Inflammatory macrophage (primary cell): ENCODE results near the gene UGT2A2.
"Not testable (repeated sequence)": the region's sequence is repeated elsewhere in the genome, so short reads cannot be mapped to it uniquely, and the experiment has no call there.

Source experiments
- DNase-seq, 2 donors: peaks; one replicate each; pipeline ENCODE4 v3.0.0-alpha.2; 2020 to 2022
- total RNA-seq, 18 experiments: gene quantifications; one replicate each; lab custom pipeline; 2026; ENCODE audit warnings: mixed read lengths in 6 of 18, inconsistent platforms in 2 of 18; lab: John Stamatoyannopoulos, UW

The UGT2A2 gene
- total RNA-seq, result 0 reads per million in 18 experiments

- no peak for DNase-seq
Measured at GRCh38 chr4:69639542-69639941, at the start of gene UGT2A2. TSS of gene UGT2A2 (minus strand) at chr4:69639642. CDS start at chr4:69639640, 2 bp downstream.

- DNase-seq, result no peak
Measured at GRCh38 chr4:69684804-69685203, 45.4 kb upstream of the UGT2A2 start.

- DNase-seq, result no peak
Measured at GRCh38 chr4:69668680-69669079, 29.2 kb upstream of the UGT2A2 start.

- not testable (repeated sequence) for DNase-seq
Measured at GRCh38 chr4:69664009-69664408, 24.6 kb upstream of the UGT2A2 start.

GRCh38 chr4:69661130-69661803 lies 21.8 kb upstream of the UGT2A2 start:
- DNase-seq, result not testable (repeated sequence)

- no peak for DNase-seq
Measured at GRCh38 chr4:69658133-69658532, 18.7 kb upstream of the UGT2A2 start.

GRCh38 chr4:69656653-69657158 lies 17.3 kb upstream of the UGT2A2 start:
- DNase-seq, result no peak

GRCh38 chr4:69653147-69653546 lies 13.7 kb upstream of the UGT2A2 start, which contains the start of gene UGT2A1:
TSS of gene UGT2A1 (minus strand) at chr4:69653247. CDS start at chr4:69647644, 5,603 bp downstream.
- DNase-seq, result no peak

GRCh38 chr4:69650872-69651271 lies 11.4 kb upstream of the UGT2A2 start:
- no peak for DNase-seq

GRCh38 chr4:69649629-69650028 lies 10.2 kb upstream of the UGT2A2 start:
- no peak for DNase-seq

- no peak for DNase-seq
Measured at GRCh38 chr4:69649207-69649606, 9.8 kb upstream of the UGT2A2 start.

- no peak for DNase-seq
Measured at GRCh38 chr4:69642961-69643360, 3.5 kb upstream of the UGT2A2 start.

- no peak for DNase-seq
Measured at GRCh38 chr4:69640289-69640688, 847 bp upstream of the UGT2A2 start.

- no peak for DNase-seq
Measured at GRCh38 chr4:69617083-69617694, 22.3 kb downstream of the UGT2A2 start.

- DNase-seq, result no peak
Measured at GRCh38 chr4:69610484-69610883, 29.0 kb downstream of the UGT2A2 start.

GRCh38 chr4:69601065-69601464 lies 38.4 kb downstream of the UGT2A2 start:
- DNase-seq, result no peak

GRCh38 chr4:69600013-69600412 lies 39.4 kb downstream of the UGT2A2 start:
- DNase-seq, result no peak

- DNase-seq, result no peak
Measured at GRCh38 chr4:69594382-69594781, 45.1 kb downstream of the UGT2A2 start.

GRCh38 chr4:69591364-69591763 lies 48.1 kb downstream of the UGT2A2 start:
- DNase-seq, result no peak

- DNase-seq, result no peak
Measured at GRCh38 chr4:69589884-69590283, 49.6 kb downstream of the UGT2A2 start.

GRCh38 chr4:69584135-69584534 lies 55.3 kb downstream of the UGT2A2 start:
- DNase-seq, result no peak

- DNase-seq, result no peak
Measured at GRCh38 chr4:69583543-69583942, 55.9 kb downstream of the UGT2A2 start.

- DNase-seq, result no peak
Measured at GRCh38 chr4:69577245-69577644, 62.2 kb downstream of the UGT2A2 start.

GRCh38 chr4:69576251-69576877 lies 63.1 kb downstream of the UGT2A2 start:
- no peak for DNase-seq
